Uterus (tissue), 4 donors: ENCODE data around the gene CRACDL. TPM values are rescaled to one million over a fixed set of nuclear protein-coding genes. Genes with fewer than 3 reads are reported as not detected.

Source experiments
- DNase-seq, 2 donors: peaks; one replicate each; pipeline ENCODE4 v3.0.0-alpha.2; 2019 to 2020
- H3K27ac ChIP-seq, 2 donors: fragments of 200-600 bp; sonication (generic); 1 replicate in 1 of 2; 2 replicates in 1 of 2; pipeline ENCODE4 v1.5.1; 2016 to 2018
- H3K27me3 ChIP-seq, 2 donors: fragments of 200-600 bp; sonication (generic); one replicate each; pipeline ENCODE4 v1.5.1; 2018 to 2019; ENCODE audit warnings: control low read depth in 1 of 2
- H3K36me3 ChIP-seq, 2 donors: fragments of 200-600 bp; sonication (generic); one replicate each; pipeline ENCODE4 v1.5.1; 2019; ENCODE audit warnings: control low read depth in 1 of 2
- H3K4me1 ChIP-seq, 2 donors: fragments of 200-600 bp; sonication (generic); one replicate each; pipeline ENCODE4 v1.5.1; 2018 to 2019; ENCODE audit warnings: control low read depth in 1 of 2
- H3K4me3 ChIP-seq, 2 donors: fragments of 200-600 bp; sonication (generic); 1 replicate in 1 of 2; 2 replicates in 1 of 2; pipeline ENCODE4 v1.5.1; 2018 to 2019; ENCODE audit warnings: mild to moderate bottlenecking in 1 of 2
- H3K9me3 ChIP-seq, 2 donors: fragments of 200-600 bp; sonication (generic); one replicate each; pipeline ENCODE4 v1.5.1; 2019; ENCODE audit warnings: control low read depth in 1 of 2
- POLR2A ChIP-seq, 2 donors: fragments of 450-650 bp; IDR thresholded peaks; one replicate each; pipeline ENCODE4 v1.6.1; 2016; ENCODE audit warnings: antibody characterized with exemption in 2 of 2, mild to moderate bottlenecking in 1 of 2, moderate library complexity in 1 of 2
- intact Hi-C: fragments of 100-400 bp; cut with DNase I; formaldehyde crosslinking; loops from one replicate; pipeline ENCODE4 v1.15.1; 2023; ENCODE audit warnings: low total_unique reads
- total RNA-seq, 4 donors: library from RNA; depleted of rRNA in 3 of 4; stranded (reverse); fragments of >200 nt in 3 of 4; gene quantifications; one replicate each; pipeline versions ENCODE4 v1.1.0 to v1.2.4, GENCODE V29; 2014 to 2023
- TF ChIP-seq, protein P1 (sequence below), 4 experiments: fragments of 200-600 bp in 2 of 4; fragments of 450-650 bp in 2 of 4; sonication (generic) in 2 of 4; IDR thresholded peaks; one replicate each; pipeline ENCODE4 v1.5.1; 2016 to 2019; ENCODE audit warnings: antibody characterized with exemption in 4 of 4, mild to moderate bottlenecking in 2 of 4, moderate library complexity in 1 of 4
- donor health status: DM: yes; HTN: yes; CAD: no.

CRACDL gene
- total RNA-seq, 4 donors from 2014 or later, result 1.5 to 14.6 (median 6.1) TPM

DNA sequence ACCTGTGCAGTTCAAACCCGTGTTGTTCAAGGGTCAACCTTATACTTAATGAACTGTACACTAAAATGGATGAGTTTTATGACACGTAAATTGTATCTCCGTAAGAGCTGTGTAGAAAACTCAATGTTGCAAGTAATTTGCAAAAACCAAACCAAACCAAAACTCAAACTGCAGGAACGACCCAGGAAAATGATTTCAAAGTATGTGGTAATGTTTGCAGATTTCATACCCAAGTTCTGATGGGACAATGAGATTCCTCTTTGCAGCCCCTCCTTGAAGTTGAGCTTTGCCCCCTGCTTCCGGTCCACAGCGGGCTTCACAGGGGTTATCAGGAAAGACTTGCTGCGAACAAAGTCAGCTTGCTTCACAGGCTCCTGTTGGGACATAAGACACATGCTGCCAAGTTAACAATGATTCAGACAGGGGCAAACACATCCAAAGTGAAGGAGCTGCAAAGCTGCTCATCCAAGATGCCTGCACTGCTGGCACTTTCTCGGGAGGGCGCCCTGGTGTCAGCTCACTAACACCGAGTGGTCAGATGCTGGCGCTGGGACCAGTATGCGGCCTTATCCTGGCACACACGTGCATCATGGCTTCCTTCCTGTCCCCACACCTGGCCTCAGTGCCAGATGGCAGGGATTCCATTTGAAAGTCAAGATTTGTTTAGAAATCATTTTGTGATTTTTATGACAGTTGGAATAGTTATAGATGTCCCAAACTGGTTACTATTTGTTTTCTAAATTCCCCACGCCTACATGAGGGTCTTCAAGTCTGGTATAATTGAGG, 139.9 kb downstream of the CRACDL start:
- Histone ChIP-seq H3K36me3 (no peaks in the 10 kb centered on the region), H3K4me1 (no peaks in the 10 kb centered on the region), H3K9me3 (no peaks in the 10 kb centered on the region), H3K27ac (no peak overlapping the region), H3K27me3 (no peaks in the 10 kb centered on the region), H3K4me3 (no peak overlapping the region)
- intact Hi-C loops, result no loop called here
- peak in 1 of 2 donors; percentile 35 for DNase-seq
- TF ChIP-seq POLR2A (IDR thresholded peaks at IDR 0.05), result no peak
- TF ChIP-seq, protein P1, sequence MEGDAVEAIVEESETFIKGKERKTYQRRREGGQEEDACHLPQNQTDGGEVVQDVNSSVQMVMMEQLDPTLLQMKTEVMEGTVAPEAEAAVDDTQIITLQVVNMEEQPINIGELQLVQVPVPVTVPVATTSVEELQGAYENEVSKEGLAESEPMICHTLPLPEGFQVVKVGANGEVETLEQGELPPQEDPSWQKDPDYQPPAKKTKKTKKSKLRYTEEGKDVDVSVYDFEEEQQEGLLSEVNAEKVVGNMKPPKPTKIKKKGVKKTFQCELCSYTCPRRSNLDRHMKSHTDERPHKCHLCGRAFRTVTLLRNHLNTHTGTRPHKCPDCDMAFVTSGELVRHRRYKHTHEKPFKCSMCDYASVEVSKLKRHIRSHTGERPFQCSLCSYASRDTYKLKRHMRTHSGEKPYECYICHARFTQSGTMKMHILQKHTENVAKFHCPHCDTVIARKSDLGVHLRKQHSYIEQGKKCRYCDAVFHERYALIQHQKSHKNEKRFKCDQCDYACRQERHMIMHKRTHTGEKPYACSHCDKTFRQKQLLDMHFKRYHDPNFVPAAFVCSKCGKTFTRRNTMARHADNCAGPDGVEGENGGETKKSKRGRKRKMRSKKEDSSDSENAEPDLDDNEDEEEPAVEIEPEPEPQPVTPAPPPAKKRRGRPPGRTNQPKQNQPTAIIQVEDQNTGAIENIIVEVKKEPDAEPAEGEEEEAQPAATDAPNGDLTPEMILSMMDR (IDR thresholded peaks at IDR 0.05), result no peak

DNA sequence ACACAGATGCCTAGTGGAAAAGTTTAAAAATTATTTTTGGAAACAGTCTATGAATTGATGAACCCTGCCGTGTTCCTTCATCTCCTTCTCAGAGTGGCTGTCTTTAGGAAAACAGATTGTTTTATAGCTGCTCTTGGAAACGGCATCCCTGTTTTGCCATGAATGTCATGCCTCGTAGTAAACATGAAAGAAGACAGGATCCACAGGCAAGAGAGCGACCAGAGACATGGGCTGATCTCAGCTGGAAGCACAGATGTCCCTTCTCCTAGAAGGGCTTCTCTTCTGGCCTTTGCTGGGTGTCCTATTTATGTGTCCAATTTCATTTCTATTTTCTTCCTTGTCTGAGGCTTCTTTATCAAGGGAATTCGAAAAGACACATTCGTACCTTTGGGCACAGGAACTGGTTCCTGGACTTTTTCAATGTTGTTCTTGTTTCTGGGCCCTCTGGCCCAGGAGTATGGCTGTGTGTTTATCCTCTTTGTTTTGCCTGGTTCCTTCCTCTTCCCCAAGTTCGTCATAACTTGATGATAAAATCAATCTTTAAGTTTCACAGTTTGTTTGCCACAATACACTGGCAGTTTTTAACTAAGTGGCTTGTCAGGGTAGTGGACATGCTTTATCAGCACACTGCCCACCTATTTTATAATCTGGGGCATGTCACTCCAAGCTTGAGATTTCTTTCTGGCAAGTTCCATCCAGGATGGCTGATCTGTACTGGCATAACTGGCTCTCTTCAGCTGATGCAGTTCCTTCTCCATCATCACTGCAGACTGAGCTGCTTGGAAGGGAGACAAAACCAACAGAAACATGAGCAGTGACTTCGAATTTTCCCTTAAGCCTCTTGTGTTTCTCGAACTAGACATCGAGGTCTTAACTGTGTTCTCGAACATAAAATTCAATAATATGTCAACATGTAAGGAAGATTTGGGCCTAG, 141.9 kb downstream of the CRACDL start:
- H3K4me1 ChIP-seq, result no peaks in the 10 kb centered on the region
- no peaks in the 10 kb centered on the region for H3K27me3 ChIP-seq
- no peaks in the 10 kb centered on the region for H3K9me3 ChIP-seq
- DNase-seq, result no peak
- TF ChIP-seq, protein P1 (IDR thresholded peaks at IDR 0.05), result no peak
- no peak for TF ChIP-seq POLR2A (IDR thresholded peaks at IDR 0.05)
- no peak overlapping the region for H3K4me3 ChIP-seq
- H3K27ac ChIP-seq, result no peak overlapping the region
- H3K36me3 ChIP-seq, result no peaks in the 10 kb centered on the region
- intact Hi-C loops, result no loop called here

DNA sequence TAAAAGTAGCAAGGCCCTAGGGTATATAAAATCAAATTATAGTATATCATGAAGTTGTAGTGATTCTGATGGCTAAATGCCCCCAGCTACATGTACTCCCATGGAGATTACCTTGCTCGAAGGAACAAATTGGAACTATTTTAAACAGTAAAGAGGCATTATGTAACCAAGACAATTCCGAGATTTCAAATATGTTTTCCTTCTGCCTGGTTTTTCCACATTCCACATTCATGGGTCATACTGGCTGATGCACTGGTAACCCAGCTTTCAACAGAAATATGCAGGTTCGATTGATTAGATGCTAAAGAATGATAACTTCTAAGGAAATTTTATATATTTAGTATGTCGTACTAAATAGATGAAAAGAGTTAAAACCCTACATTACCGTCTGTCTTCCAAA, 142.8 kb downstream of the CRACDL start:
- DNase-seq, result no peak
- Histone ChIP-seq H3K36me3 (no peaks in the 10 kb centered on the region), H3K27ac (no peak overlapping the region), H3K27me3 (no peaks in the 10 kb centered on the region), H3K4me3 (no peak overlapping the region), H3K9me3 (no peaks in the 10 kb centered on the region), H3K4me1 (no peaks in the 10 kb centered on the region)
- intact Hi-C loops, result no loop called here
- TF ChIP-seq, protein P1 (IDR thresholded peaks at IDR 0.05), result no peak
- TF ChIP-seq POLR2A (IDR thresholded peaks at IDR 0.05), result no peak

DNA sequence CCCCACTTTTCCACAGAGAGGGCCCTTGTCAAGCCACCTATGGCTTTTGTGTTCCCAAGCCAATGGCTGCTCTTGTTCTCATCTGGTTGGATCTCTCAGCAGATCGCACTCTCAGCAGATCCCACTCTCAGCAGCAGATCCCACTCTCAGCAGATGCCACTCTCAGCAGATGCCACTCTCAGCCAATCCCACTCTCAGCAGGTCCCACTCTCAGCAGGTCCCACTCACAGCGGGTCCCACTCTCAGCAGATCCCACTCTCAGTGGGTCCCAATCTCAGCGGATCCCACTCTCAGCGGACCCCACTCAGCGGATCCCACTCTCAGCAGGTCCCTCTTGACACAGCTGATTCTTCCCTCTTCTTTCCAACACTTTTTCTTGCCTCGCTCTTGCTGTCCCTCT, 145.8 kb downstream of the CRACDL start:
- Histone ChIP-seq H3K27ac (no peak overlapping the region), H3K36me3 (no peaks in the 10 kb centered on the region), H3K4me1 (no peaks in the 10 kb centered on the region), H3K9me3 (no peaks in the 10 kb centered on the region), H3K4me3 (no peak overlapping the region), H3K27me3 (no peaks in the 10 kb centered on the region)
- DNase-seq, result no peak
- intact Hi-C loops, result no loop called here
- TF ChIP-seq, protein P1 (IDR thresholded peaks at IDR 0.05), result no peak
- TF ChIP-seq POLR2A (IDR thresholded peaks at IDR 0.05), result no peak

DNA sequence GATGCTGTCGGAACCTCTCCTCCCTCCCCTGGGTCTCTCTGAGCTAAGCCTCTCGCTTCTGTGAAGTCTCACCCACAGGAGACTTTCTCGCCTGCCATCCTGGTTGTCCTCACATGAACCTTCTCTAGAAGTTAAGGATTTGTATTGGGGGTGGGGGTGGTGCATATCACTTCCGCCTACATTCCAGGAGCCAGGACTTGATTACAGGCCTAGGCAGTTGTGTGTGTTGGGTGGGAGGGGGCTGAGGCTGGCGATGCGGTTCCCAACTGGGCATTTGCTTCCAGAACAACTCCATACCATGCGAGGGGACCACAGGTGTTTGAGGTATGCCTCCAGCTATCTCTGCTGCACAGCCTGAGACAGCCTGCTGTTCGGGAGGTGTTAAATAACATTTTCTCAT, 148.3 kb downstream of the CRACDL start:
- DNase-seq, result no peak
- Histone ChIP-seq H3K4me1 (no peaks in the 10 kb centered on the region), H3K27me3 (no peaks in the 10 kb centered on the region), H3K36me3 (no peaks in the 10 kb centered on the region), H3K9me3 (no peaks in the 10 kb centered on the region), H3K27ac (no peak overlapping the region), H3K4me3 (no peak overlapping the region)
- TF ChIP-seq POLR2A (IDR thresholded peaks at IDR 0.05), result no peak
- TF ChIP-seq, protein P1 (IDR thresholded peaks at IDR 0.05), result no peak
- intact Hi-C loops, result no loop called here
